ENCODE measurements around the gene TDO2.
"Not testable (repeated sequence)": the region's sequence is repeated elsewhere in the genome, so short reads cannot be mapped to it uniquely, and the experiment has no call there.

Gene TDO2

GRCh38 chr4:155898371-155898770 lies 5.1 kb upstream of the TDO2 start:
- not testable (repeated sequence) for H3K4me3 Mint-ChIP-seq; H3K9me3 Mint-ChIP-seq; H3K27ac Mint-ChIP-seq; DNase-seq (ENCODE audit: low spot score in 2 of 2); H3K4me1 Mint-ChIP-seq; ATAC-seq; H3K36me3 Mint-ChIP-seq

- H3K4me3 Mint-ChIP-seq, result no peak overlapping the region
- no peak overlapping the region for H3K27ac Mint-ChIP-seq
- H3K9me3 Mint-ChIP-seq, result peaks cover 8% of the 10 kb centered on the region
- ATAC-seq (no peak), DNase-seq (ENCODE audit: low spot score in 2 of 2) (no peak)
- no peaks in the 10 kb centered on the region for H3K4me1 Mint-ChIP-seq
- no peaks in the 10 kb centered on the region for H3K36me3 Mint-ChIP-seq
These were observed 3.6 kb upstream of the TDO2 start for GRCh38 chr4:155899891-155900290.

GRCh38 chr4:155900381-155900780 lies 3.1 kb upstream of the TDO2 start:
- ATAC-seq (no peak), DNase-seq (ENCODE audit: low spot score in 2 of 2) (no peak)
- Mint-ChIP-seq H3K4me1 (no peaks in the 10 kb centered on the region), H3K4me3 (no peak overlapping the region), H3K9me3 (peaks cover 8% of the 10 kb centered on the region), H3K27ac (no peak overlapping the region), H3K36me3 (no peaks in the 10 kb centered on the region)

GRCh38 chr4:155901013-155901412 lies 2.5 kb upstream of the TDO2 start:
- no peak overlapping the region for H3K27ac Mint-ChIP-seq
- DNase-seq (ENCODE audit: low spot score in 2 of 2) (no peak), ATAC-seq (no peak)
- no peaks in the 10 kb centered on the region for H3K36me3 Mint-ChIP-seq
- no peaks in the 10 kb centered on the region for H3K4me1 Mint-ChIP-seq
- peaks cover 8% of the 10 kb centered on the region for H3K9me3 Mint-ChIP-seq
- H3K4me3 Mint-ChIP-seq, result no peak overlapping the region

GRCh38 chr4:155904331-155904730 lies 835 bp downstream of the TDO2 start:
- Mint-ChIP-seq H3K4me3 (no peak overlapping the region), H3K36me3 (no peaks in the 10 kb centered on the region), H3K4me1 (no peaks in the 10 kb centered on the region), H3K27ac (no peak overlapping the region), H3K9me3 (no peaks in the 10 kb centered on the region)
- DNase-seq (ENCODE audit: low spot score in 2 of 2), result no peak
- no peak for ATAC-seq

- Mint-ChIP-seq H3K36me3 (no peaks in the 10 kb centered on the region), H3K9me3 (no peaks in the 10 kb centered on the region), H3K27ac (no peak overlapping the region), H3K4me3 (no peak overlapping the region), H3K4me1 (no peaks in the 10 kb centered on the region)
- DNase-seq (ENCODE audit: low spot score in 2 of 2) (no peak), ATAC-seq (no peak)
These were observed 3.2 kb downstream of the TDO2 start for GRCh38 chr4:155906554-155907247.

GRCh38 chr4:155907556-155907955 lies 4.1 kb downstream of the TDO2 start:
- ATAC-seq, result no peak
- no peaks in the 10 kb centered on the region for H3K36me3 Mint-ChIP-seq
- no peak overlapping the region for H3K4me3 Mint-ChIP-seq
- H3K9me3 Mint-ChIP-seq, result no peaks in the 10 kb centered on the region
- DNase-seq (ENCODE audit: low spot score in 2 of 2), result no peak
- H3K4me1 Mint-ChIP-seq, result no peaks in the 10 kb centered on the region
- H3K27ac Mint-ChIP-seq, result no peak overlapping the region

- H3K4me3 Mint-ChIP-seq, result no peak overlapping the region
- no peak overlapping the region for H3K27ac Mint-ChIP-seq
- H3K9me3 Mint-ChIP-seq, result no peaks in the 10 kb centered on the region
- H3K4me1 Mint-ChIP-seq, result no peaks in the 10 kb centered on the region
- H3K36me3 Mint-ChIP-seq, result no peaks in the 10 kb centered on the region
- DNase-seq (ENCODE audit: low spot score in 2 of 2) (no peak), ATAC-seq (no peak)
These were observed 5.0 kb downstream of the TDO2 start for GRCh38 chr4:155908187-155909139.

GRCh38 chr4:155909615-155910226 lies 6.2 kb downstream of the TDO2 start:
- ATAC-seq (no peak), DNase-seq (ENCODE audit: low spot score in 2 of 2) (no peak)
- H3K4me3 Mint-ChIP-seq, result no peak overlapping the region
- H3K9me3 Mint-ChIP-seq, result no peaks in the 10 kb centered on the region
- no peaks in the 10 kb centered on the region for H3K4me1 Mint-ChIP-seq
- no peaks in the 10 kb centered on the region for H3K36me3 Mint-ChIP-seq
- H3K27ac Mint-ChIP-seq, result no peak overlapping the region

- Mint-ChIP-seq H3K4me1 (no peaks in the 10 kb centered on the region), H3K4me3 (no peak overlapping the region), H3K36me3 (no peaks in the 10 kb centered on the region), H3K9me3 (no peaks in the 10 kb centered on the region), H3K27ac (no peak overlapping the region)
- ATAC-seq (no peak), DNase-seq (ENCODE audit: low spot score in 2 of 2) (no peak)
These were observed 8.4 kb downstream of the TDO2 start for GRCh38 chr4:155911905-155912304.

- no peaks in the 10 kb centered on the region for H3K4me1 Mint-ChIP-seq
- H3K27ac Mint-ChIP-seq, result no peak overlapping the region
- no peaks in the 10 kb centered on the region for H3K36me3 Mint-ChIP-seq
- H3K4me3 Mint-ChIP-seq, result no peak overlapping the region
- no peak for ATAC-seq
- DNase-seq (ENCODE audit: low spot score in 2 of 2), result no peak
- H3K9me3 Mint-ChIP-seq, result no peaks in the 10 kb centered on the region
These were observed 11.3 kb downstream of the TDO2 start for GRCh38 chr4:155914782-155915181.

GRCh38 chr4:155921597-155921996 lies 18.1 kb downstream of the TDO2 start:
- ATAC-seq, result no peak
- Mint-ChIP-seq H3K9me3 (no peaks in the 10 kb centered on the region), H3K4me1 (no peaks in the 10 kb centered on the region), H3K27ac (no peak overlapping the region), H3K36me3 (no peaks in the 10 kb centered on the region), H3K4me3 (no peak overlapping the region)
- no peak for DNase-seq (ENCODE audit: low spot score in 2 of 2)

GRCh38 chr4:155924637-155925036 lies 21.1 kb downstream of the TDO2 start:
- no peak for ATAC-seq
- Mint-ChIP-seq H3K4me3 (no peak overlapping the region), H3K36me3 (peaks cover 4% of the 10 kb centered on the region)

GRCh38 chr4:155929833-155930232 lies 26.3 kb downstream of the TDO2 start:
- H3K27ac Mint-ChIP-seq, result no peak overlapping the region
- no peaks in the 10 kb centered on the region for H3K4me1 Mint-ChIP-seq
- ATAC-seq (no peak), DNase-seq (ENCODE audit: low spot score in 2 of 2) (no peak)
- peaks cover 4% of the 10 kb centered on the region for H3K36me3 Mint-ChIP-seq
- H3K4me3 Mint-ChIP-seq, result no peak overlapping the region
- H3K9me3 Mint-ChIP-seq, result no peaks in the 10 kb centered on the region

More at GRCh38 chr4:155924637-155925036, 21.1 kb downstream of the TDO2 start:
- no peak for DNase-seq (ENCODE audit: low spot score in 2 of 2)
- H3K27ac Mint-ChIP-seq, result no peak overlapping the region
- no peaks in the 10 kb centered on the region for H3K4me1 Mint-ChIP-seq
- H3K9me3 Mint-ChIP-seq, result no peaks in the 10 kb centered on the region

GRCh38 chr4:155930330-155930729 lies 26.8 kb downstream of the TDO2 start:
- DNase-seq (ENCODE audit: low spot score in 2 of 2), result no peak
- ATAC-seq, result no peak
- Mint-ChIP-seq H3K9me3 (no peaks in the 10 kb centered on the region), H3K4me3 (no peak overlapping the region), H3K36me3 (peaks cover 4% of the 10 kb centered on the region), H3K27ac (no peak overlapping the region), H3K4me1 (no peaks in the 10 kb centered on the region)

Measured in stimulated activated effector memory CD8-positive, alpha-beta T cell treated with anti-CD3 and anti-CD28 coated beads, Interleukin-12 subunit alpha, Interleukin-12 subunit beta, amount 100 ng/mL, for 72 hours (primary cell).